ENCODE results near the gene ENAH.

ENAH gene

DNA sequence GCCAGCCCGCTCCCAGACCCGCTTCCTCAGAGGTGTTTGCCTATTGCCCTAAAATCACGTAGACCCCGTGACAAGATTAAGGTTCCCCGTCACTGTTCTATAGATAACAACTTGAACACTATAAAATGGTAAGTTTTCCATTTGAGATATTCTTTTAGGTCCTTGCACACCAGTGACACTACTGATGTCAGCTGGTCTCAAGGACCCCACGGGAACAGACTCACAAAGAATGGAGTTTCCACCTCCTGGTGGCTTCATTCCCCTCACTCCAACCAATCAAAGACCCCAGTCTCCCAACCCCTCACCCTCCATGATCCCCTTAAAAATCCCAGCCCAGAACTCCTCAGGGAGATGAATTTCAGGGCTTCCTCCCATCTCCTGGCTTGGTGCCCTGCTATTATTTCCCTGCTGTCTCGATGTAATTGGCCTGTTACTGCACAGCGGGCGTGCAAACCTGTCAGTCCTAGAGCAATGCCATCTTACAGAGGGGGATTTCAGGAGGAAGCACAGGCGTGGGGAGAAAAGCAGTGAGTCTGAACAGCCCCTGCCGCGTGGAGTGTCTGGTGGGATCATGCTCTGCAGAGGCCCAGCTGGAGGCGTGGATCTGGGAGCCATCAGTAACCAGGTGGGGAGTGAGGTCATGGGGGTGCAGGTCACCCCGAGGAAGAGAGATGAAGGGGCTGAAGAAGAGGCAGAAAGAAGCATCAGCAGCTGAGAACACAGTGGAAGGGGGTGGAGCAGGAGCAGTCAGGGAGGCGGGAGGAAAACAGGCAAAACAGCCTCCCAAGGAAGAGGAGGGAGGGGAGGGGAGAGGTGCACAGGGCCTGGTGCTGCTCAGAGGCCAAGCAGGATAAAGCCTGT is 190.0 kb downstream of the ENAH start:
- Histone ChIP-seq H3K36me3 (ENCODE audit: control insufficient read depth in 2 of 2, insufficient read depth in 2 of 2, low read length in 2 of 2) (no peaks in the 10 kb centered on the region), H3K27ac (ENCODE audit: low read depth in 2 of 2, low read length in 2 of 2) (peak overlapping the region; percentile 28 to 72), H3K9me3 (ENCODE audit: control insufficient read depth in 2 of 2, low read length in 2 of 2) (no peaks in the 10 kb centered on the region), H3K4me1 (ENCODE audit: control insufficient read depth in 2 of 2, insufficient read depth in 2 of 2, low read length in 2 of 2) (peaks cover 10 to 29% of the 10 kb centered on the region in 2 donors), H3K9ac (ENCODE audit: low read depth in 1 of 2, low read length in 2 of 2) (no peak overlapping the region), H3K4me3 (ENCODE audit: low read length in 2 of 2) (no peak overlapping the region), H3K27me3 (ENCODE audit: control insufficient read depth in 2 of 2, insufficient read depth in 2 of 2, low read length in 2 of 2) (no peaks in the 10 kb centered on the region)

GRCh38 chr1:225462429-225462713 is 190.6 kb downstream of the ENAH start:
- no peak overlapping the region for H3K4me3 ChIP-seq (ENCODE audit: low read length in 2 of 2)
- H3K27me3 ChIP-seq (ENCODE audit: control insufficient read depth in 2 of 2, insufficient read depth in 2 of 2, low read length in 2 of 2): no peaks in the 10 kb centered on the region
- H3K36me3 ChIP-seq (ENCODE audit: control insufficient read depth in 2 of 2, insufficient read depth in 2 of 2, low read length in 2 of 2): no peaks in the 10 kb centered on the region
- peak overlapping the region in 1 of 2 donors; percentile 43 for H3K27ac ChIP-seq (ENCODE audit: low read depth in 2 of 2, low read length in 2 of 2)
- H3K4me1 ChIP-seq (ENCODE audit: control insufficient read depth in 2 of 2, insufficient read depth in 2 of 2, low read length in 2 of 2): peaks cover 10 to 26% of the 10 kb centered on the region in 2 donors
- H3K9ac ChIP-seq (ENCODE audit: low read depth in 1 of 2, low read length in 2 of 2): no peak overlapping the region
- H3K9me3 ChIP-seq (ENCODE audit: control insufficient read depth in 2 of 2, low read length in 2 of 2): no peaks in the 10 kb centered on the region

- H3K27ac ChIP-seq (ENCODE audit: low read depth in 2 of 2, low read length in 2 of 2): peak overlapping the region in 1 of 2 donors; percentile 43
- H3K4me1 ChIP-seq (ENCODE audit: control insufficient read depth in 2 of 2, insufficient read depth in 2 of 2, low read length in 2 of 2): peaks cover 10 to 20% of the 10 kb centered on the region in 2 donors
- no peaks in the 10 kb centered on the region for H3K27me3 ChIP-seq (ENCODE audit: control insufficient read depth in 2 of 2, insufficient read depth in 2 of 2, low read length in 2 of 2)
- no peak overlapping the region for H3K9ac ChIP-seq (ENCODE audit: low read depth in 1 of 2, low read length in 2 of 2)
- no peaks in the 10 kb centered on the region for H3K36me3 ChIP-seq (ENCODE audit: control insufficient read depth in 2 of 2, insufficient read depth in 2 of 2, low read length in 2 of 2)
- H3K4me3 ChIP-seq (ENCODE audit: low read length in 2 of 2): no peak overlapping the region
- no peaks in the 10 kb centered on the region for H3K9me3 ChIP-seq (ENCODE audit: control insufficient read depth in 2 of 2, low read length in 2 of 2)
Observed at GRCh38 chr1:225461533-225462428, 191.1 kb downstream of the ENAH start.

GRCh38 chr1:225460737-225461532 is 192.0 kb downstream of the ENAH start:
- Histone ChIP-seq H3K27ac (ENCODE audit: low read depth in 2 of 2, low read length in 2 of 2) (peak overlapping the region in 1 of 2 donors; percentile 21), H3K9ac (ENCODE audit: low read depth in 1 of 2, low read length in 2 of 2) (no peak overlapping the region)

GRCh38 chr1:225460021-225460736 is 192.7 kb downstream of the ENAH start:
- Histone ChIP-seq H3K27me3 (ENCODE audit: control insufficient read depth in 2 of 2, insufficient read depth in 2 of 2, low read length in 2 of 2) (no peaks in the 10 kb centered on the region), H3K9ac (ENCODE audit: low read depth in 1 of 2, low read length in 2 of 2) (no peak overlapping the region), H3K27ac (ENCODE audit: low read depth in 2 of 2, low read length in 2 of 2) (peak overlapping the region in 1 of 2 donors; percentile 7), H3K4me3 (ENCODE audit: low read length in 2 of 2) (no peak overlapping the region), H3K9me3 (ENCODE audit: control insufficient read depth in 2 of 2, low read length in 2 of 2) (no peaks in the 10 kb centered on the region), H3K4me1 (ENCODE audit: control insufficient read depth in 2 of 2, insufficient read depth in 2 of 2, low read length in 2 of 2) (peaks cover 10 to 16% of the 10 kb centered on the region in 2 donors), H3K36me3 (ENCODE audit: control insufficient read depth in 2 of 2, insufficient read depth in 2 of 2, low read length in 2 of 2) (no peaks in the 10 kb centered on the region)

More at GRCh38 chr1:225460737-225461532, 192.0 kb downstream of the ENAH start:
- Histone ChIP-seq H3K9me3 (ENCODE audit: control insufficient read depth in 2 of 2, low read length in 2 of 2) (no peaks in the 10 kb centered on the region), H3K4me3 (ENCODE audit: low read length in 2 of 2) (no peak overlapping the region), H3K27me3 (ENCODE audit: control insufficient read depth in 2 of 2, insufficient read depth in 2 of 2, low read length in 2 of 2) (no peaks in the 10 kb centered on the region), H3K36me3 (ENCODE audit: control insufficient read depth in 2 of 2, insufficient read depth in 2 of 2, low read length in 2 of 2) (no peaks in the 10 kb centered on the region), H3K4me1 (ENCODE audit: control insufficient read depth in 2 of 2, insufficient read depth in 2 of 2, low read length in 2 of 2) (peaks cover 10 to 19% of the 10 kb centered on the region in 2 donors)

- no peak overlapping the region for H3K27ac ChIP-seq (ENCODE audit: low read depth in 2 of 2, low read length in 2 of 2)
- no peaks in the 10 kb centered on the region for H3K36me3 ChIP-seq (ENCODE audit: control insufficient read depth in 2 of 2, insufficient read depth in 2 of 2, low read length in 2 of 2)
- no peak overlapping the region for H3K4me3 ChIP-seq (ENCODE audit: low read length in 2 of 2)
- no peaks in the 10 kb centered on the region for H3K9me3 ChIP-seq (ENCODE audit: control insufficient read depth in 2 of 2, low read length in 2 of 2)
- H3K4me1 ChIP-seq (ENCODE audit: control insufficient read depth in 2 of 2, insufficient read depth in 2 of 2, low read length in 2 of 2): peaks cover 6 to 9% of the 10 kb centered on the region in 2 donors
- no peaks in the 10 kb centered on the region for H3K27me3 ChIP-seq (ENCODE audit: control insufficient read depth in 2 of 2, insufficient read depth in 2 of 2, low read length in 2 of 2)
- H3K9ac ChIP-seq (ENCODE audit: low read depth in 1 of 2, low read length in 2 of 2): no peak overlapping the region
Observed at GRCh38 chr1:225458222-225458631, 194.7 kb downstream of the ENAH start.

- no peak overlapping the region for H3K27ac ChIP-seq (ENCODE audit: low read depth in 2 of 2, low read length in 2 of 2)
- H3K9ac ChIP-seq (ENCODE audit: low read depth in 1 of 2, low read length in 2 of 2): no peak overlapping the region
- peaks cover 0 to 2% of the 10 kb centered on the region in 2 donors for H3K4me1 ChIP-seq (ENCODE audit: control insufficient read depth in 2 of 2, insufficient read depth in 2 of 2, low read length in 2 of 2)
Observed at GRCh38 chr1:225454733-225455132, 198.2 kb downstream of the ENAH start.

GRCh38 chr1:225453797-225454648 is 198.9 kb downstream of the ENAH start:
- Histone ChIP-seq H3K4me3 (ENCODE audit: low read length in 2 of 2) (no peak overlapping the region), H3K9ac (ENCODE audit: low read depth in 1 of 2, low read length in 2 of 2) (no peak overlapping the region), H3K27me3 (ENCODE audit: control insufficient read depth in 2 of 2, insufficient read depth in 2 of 2, low read length in 2 of 2) (no peaks in the 10 kb centered on the region), H3K4me1 (ENCODE audit: control insufficient read depth in 2 of 2, insufficient read depth in 2 of 2, low read length in 2 of 2) (peaks cover 0 to 9% of the 10 kb centered on the region in 2 donors), H3K9me3 (ENCODE audit: control insufficient read depth in 2 of 2, low read length in 2 of 2) (no peaks in the 10 kb centered on the region), H3K27ac (ENCODE audit: low read depth in 2 of 2, low read length in 2 of 2) (no peak overlapping the region), H3K36me3 (ENCODE audit: control insufficient read depth in 2 of 2, insufficient read depth in 2 of 2, low read length in 2 of 2) (no peaks in the 10 kb centered on the region)

More at GRCh38 chr1:225454733-225455132, 198.2 kb downstream of the ENAH start:
- H3K9me3 ChIP-seq (ENCODE audit: control insufficient read depth in 2 of 2, low read length in 2 of 2): no peaks in the 10 kb centered on the region
- no peaks in the 10 kb centered on the region for H3K27me3 ChIP-seq (ENCODE audit: control insufficient read depth in 2 of 2, insufficient read depth in 2 of 2, low read length in 2 of 2)
- H3K36me3 ChIP-seq (ENCODE audit: control insufficient read depth in 2 of 2, insufficient read depth in 2 of 2, low read length in 2 of 2): no peaks in the 10 kb centered on the region
- no peak overlapping the region for H3K4me3 ChIP-seq (ENCODE audit: low read length in 2 of 2)
